ENCODE measurements around the gene MAGOHB. TPM values are rescaled to one million over a fixed set of nuclear protein-coding genes. Genes with fewer than 3 reads are reported as not detected.

MAGOHB gene
- total and polyA plus RNA-seq, 10 of the 15 experiments (the other 5 are each of a cell fraction or from before 2014, with no cell fraction given), result 30.6 to 217 (median 55.2) TPM

DNA sequence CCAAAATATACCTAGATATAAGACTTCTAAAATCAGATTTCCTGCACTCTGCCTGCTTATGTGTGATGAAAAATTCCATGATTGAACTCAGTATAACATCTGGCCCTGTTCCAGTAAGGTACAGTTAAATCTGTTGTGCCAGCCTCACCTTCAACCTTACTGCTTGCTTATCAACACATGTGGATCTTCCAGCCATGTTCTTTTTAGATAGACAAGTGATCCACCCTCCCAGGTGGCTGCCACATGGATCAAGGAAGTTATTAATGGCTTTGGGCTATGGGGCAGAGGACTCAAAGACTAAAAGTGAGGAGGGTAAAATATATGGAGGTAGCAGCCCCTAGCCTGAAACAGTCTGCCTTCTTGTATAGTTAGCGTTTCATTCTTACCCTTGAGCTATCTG is 25.3 kb upstream of the MAGOHB start:
- Histone ChIP-seq H3K27me3 (replicated peaks in 1 of 2; ENCODE audit: control insufficient read depth in 2 of 2, insufficient read depth in 2 of 2, low read length in 1 of 2) (peaks cover 0 to 2% of the 10 kb centered on the region in 2 experiments; a peak in 2 of 4 replicates), H3K79me2 (ENCODE audit: control insufficient read depth, insufficient read depth, low read length) (no peaks in the 10 kb centered on the region), H3K27ac (ENCODE audit: control insufficient read depth, insufficient read depth) (no peak overlapping the region), H3K4me1 (ENCODE audit: control insufficient read depth, insufficient read depth, low read length) (no peaks in the 10 kb centered on the region), H3K9ac (ENCODE audit: control insufficient read depth, insufficient read depth, low read length) (no peak overlapping the region), H4K20me1 (ENCODE audit: control insufficient read depth, insufficient read depth) (no peaks in the 10 kb centered on the region), H3K36me3 (ENCODE audit: control insufficient read depth in 2 of 2, insufficient read depth in 2 of 2, low read length in 1 of 2) (no peaks in the 10 kb centered on the region), H3K4me3 (no peak overlapping the region), H3K9me3 (replicated peaks; ENCODE audit: control insufficient read depth, insufficient read depth, low read length) (no peaks in the 10 kb centered on the region), H3K4me2 (ENCODE audit: control insufficient read depth, insufficient read depth) (no peak overlapping the region), H2AFZ (ENCODE audit: control insufficient read depth, low read depth, low read length) (no peak overlapping the region)
- WGBS (ENCODE audit: insufficient coverage, insufficient replicate concordance, low lambda C conversion rate, missing lambda C conversion rate), result 69% methylated on average over 1 of the region's 1 CpG
- FAIRE-seq (no peak), ATAC-seq (no peak), DNase-seq (ENCODE audit: low read depth, low spot score) (no peak)
- in situ Hi-C loops (cut with MboI) (loop anchor here (25.0 kb wide), 1 partner anchor 101 kb away; no protein-coding TSS in a partner anchor), intact Hi-C loops (cut with micrococcal nuclease; ENCODE audit: unreplicated experiment) (no loop called here)
- POLR2A ChIA-PET, result interaction anchor here (0.7 kb wide), 2 partner anchors 32 to 468 kb away, joined by 3 read pairs; no protein-coding TSS in a partner anchor
- TF ChIP-seq HDGF (IDR thresholded peaks at IDR 0.05), result no peak
- RAD21 ChIA-PET (ENCODE audit: unreplicated experiment), result no interaction called here
- CTCF ChIA-PET, result no interaction called here
- SMC1A ChIA-PET (ENCODE audit: uncharacterized antibody, unreplicated experiment), result no interaction called here
- no TSS peak for BruUV-seq (replicated peaks)

- RAD21 ChIA-PET (ENCODE audit: unreplicated experiment), result no interaction called here
- Histone ChIP-seq H3K4me2 (ENCODE audit: control insufficient read depth, insufficient read depth) (no peak overlapping the region), H3K79me2 (ENCODE audit: control insufficient read depth, insufficient read depth, low read length) (no peaks in the 10 kb centered on the region), H3K9me3 (replicated peaks; ENCODE audit: control insufficient read depth, insufficient read depth, low read length) (no peaks in the 10 kb centered on the region), H2AFZ (ENCODE audit: control insufficient read depth, low read depth, low read length) (no peak overlapping the region), H3K27me3 (replicated peaks in 1 of 2; ENCODE audit: control insufficient read depth in 2 of 2, insufficient read depth in 2 of 2, low read length in 1 of 2) (peaks cover 0 to 2% of the 10 kb centered on the region in 2 experiments; a peak in 1 of 4 replicates), H3K9ac (ENCODE audit: control insufficient read depth, insufficient read depth, low read length) (no peak overlapping the region), H3K4me1 (ENCODE audit: control insufficient read depth, insufficient read depth, low read length) (no peaks in the 10 kb centered on the region), H3K4me3 (no peak overlapping the region), H3K36me3 (ENCODE audit: control insufficient read depth in 2 of 2, insufficient read depth in 2 of 2, low read length in 1 of 2) (no peaks in the 10 kb centered on the region), H4K20me1 (ENCODE audit: control insufficient read depth, insufficient read depth) (no peaks in the 10 kb centered on the region), H3K27ac (ENCODE audit: control insufficient read depth, insufficient read depth) (no peak overlapping the region)
- 24% methylated on average over 6 of the region's 6 CpGs for whole genome bisulfite sequencing (ENCODE audit: insufficient coverage, insufficient replicate concordance, low lambda C conversion rate, missing lambda C conversion rate)
- FAIRE-seq (peak; percentile 7), DNase-seq (ENCODE audit: low read depth, low spot score) (no peak), ATAC-seq (no peak)
- POLR2A ChIA-PET, result no interaction called here
- CTCF ChIA-PET, result interaction anchor here (1.7 kb wide), 1 partner anchor 307 kb away, joined by 3 read pairs; no protein-coding TSS in a partner anchor
- intact Hi-C loops (cut with micrococcal nuclease; ENCODE audit: unreplicated experiment), result no loop called here
- SMC1A ChIA-PET (ENCODE audit: uncharacterized antibody, unreplicated experiment), result no interaction called here
- no TSS peak for BruUV-seq (replicated peaks)
- in situ Hi-C loops (cut with MboI), result loop anchor here (25.0 kb wide), 1 partner anchor 99 kb away; no protein-coding TSS in a partner anchor
- TF ChIP-seq FOS (IDR thresholded peaks at IDR 0.05; ENCODE audit: borderline replicate concordance, extremely low read depth, insufficient read length) (no peak), KAT2A (conservative IDR thresholded peaks at IDR 0.05; ENCODE audit: control insufficient read depth, low read depth, low read length) (no peak), ZNF207 (IDR thresholded peaks at IDR 0.05; ENCODE audit: borderline replicate concordance) (no peak), TBL1XR1 (IDR thresholded peaks at IDR 0.05; ENCODE audit: low read depth, low read length) (no peak), ZNF622 (IDR thresholded peaks at IDR 0.05) (no peak), YBX1 (IDR thresholded peaks at IDR 0.05) (no peak), CUX1 (IDR thresholded peaks at IDR 0.05; ENCODE audit: insufficient replicate concordance, low read depth, low read length) (no peak), CBFB (IDR thresholded peaks at IDR 0.05; ENCODE audit: low read depth) (no peak)
- TF ChIP-seq, protein P1, sequence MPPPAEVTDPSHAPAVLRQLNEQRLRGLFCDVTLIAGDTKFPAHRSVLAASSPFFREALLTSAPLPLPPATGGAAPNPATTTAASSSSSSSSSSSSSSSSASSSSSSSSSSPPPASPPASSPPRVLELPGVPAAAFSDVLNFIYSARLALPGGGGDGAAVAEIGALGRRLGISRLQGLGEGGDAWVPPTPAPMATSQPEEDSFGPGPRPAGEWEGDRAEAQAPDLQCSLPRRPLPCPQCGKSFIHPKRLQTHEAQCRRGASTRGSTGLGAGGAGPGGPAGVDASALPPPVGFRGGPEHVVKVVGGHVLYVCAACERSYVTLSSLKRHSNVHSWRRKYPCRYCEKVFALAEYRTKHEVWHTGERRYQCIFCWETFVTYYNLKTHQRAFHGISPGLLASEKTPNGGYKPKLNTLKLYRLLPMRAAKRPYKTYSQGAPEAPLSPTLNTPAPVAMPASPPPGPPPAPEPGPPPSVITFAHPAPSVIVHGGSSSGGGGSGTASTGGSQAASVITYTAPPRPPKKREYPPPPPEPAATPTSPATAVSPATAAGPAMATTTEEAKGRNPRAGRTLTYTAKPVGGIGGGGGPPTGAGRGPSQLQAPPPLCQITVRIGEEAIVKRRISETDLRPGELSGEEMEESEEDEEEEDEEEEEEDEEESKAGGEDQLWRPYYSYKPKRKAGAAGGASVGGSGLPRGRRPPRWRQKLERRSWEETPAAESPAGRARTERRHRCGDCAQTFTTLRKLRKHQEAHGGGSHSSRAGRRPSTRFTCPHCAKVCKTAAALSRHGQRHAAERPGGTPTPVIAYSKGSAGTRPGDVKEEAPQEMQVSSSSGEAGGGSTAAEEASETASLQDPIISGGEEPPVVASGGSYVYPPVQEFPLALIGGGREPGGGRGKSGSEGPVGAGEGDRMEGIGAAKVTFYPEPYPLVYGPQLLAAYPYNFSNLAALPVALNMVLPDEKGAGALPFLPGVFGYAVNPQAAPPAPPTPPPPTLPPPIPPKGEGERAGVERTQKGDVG (CRISPR knock-in tag; IDR thresholded peaks at IDR 0.05), result no peak
These were observed 23.2 kb upstream of the MAGOHB start for GRCh38 chr12:10636611-10637010.

Data from GM12878 (cell line).